Ovary (tissue), 3 donors: ENCODE measurements around the gene PRKCE.

Experiments used
- CTCF ChIP-seq, 3 donors: fragments of 450-650 bp in 2 of 3; fragments of 200-600 bp in 1 of 3; IDR thresholded peaks; one replicate each; pipeline versions ENCODE4 v1.5.1 to v1.8.0; 2016 to 2022; ENCODE audit warnings: antibody characterized with exemption in 3 of 3, mild to moderate bottlenecking in 1 of 3
- EP300 ChIP-seq: sonication (generic); formaldehyde crosslinking; IDR thresholded peaks from one replicate; pipeline ENCODE4 v1.6.1; 2017; ENCODE audit warnings: antibody characterized with exemption
- POLR2A ChIP-seq: fragments of 450-650 bp; IDR thresholded peaks from one replicate; pipeline ENCODE4 v1.6.1; 2017; ENCODE audit warnings: antibody characterized with exemption, mild to moderate bottlenecking, moderate library complexity
- donor health status: DM: no; HTN: no; CAD: no.

GRCh38 chr2:46018773-46019591, 367.5 kb downstream of the PRKCE start:
- TF ChIP-seq CTCF (IDR thresholded peaks at IDR 0.05) = no peak
- TF ChIP-seq POLR2A = no peak
- TF ChIP-seq EP300 = no peak
